ENCODE results near the gene CXCL17. TPM values are rescaled to one million over a fixed set of nuclear protein-coding genes. Genes with fewer than 3 reads are reported as not detected.
A peak's percentile ranks its signal among the peaks of the same experiment; 100 is the strongest.
"Not testable (repeated sequence)": the region's sequence is repeated elsewhere in the genome, so short reads cannot be mapped to it uniquely, and the experiment has no call there.

CXCL17 gene
- polyA plus RNA-seq (2013, experiment 1 of 2; ENCODE audit: insufficient read length) = not detected
- not detected for polyA plus RNA-seq (2013, experiment 2 of 2; ENCODE audit: insufficient read length)

- DNase-seq = no peak
Observed at GRCh38 chr19:42442833-42443232, at the start of gene CXCL17. Gene CXCL17, minus strand, starts transcription at chr19:42442946. Its CDS starts 114 bp downstream, at chr19:42442832.

DNA sequence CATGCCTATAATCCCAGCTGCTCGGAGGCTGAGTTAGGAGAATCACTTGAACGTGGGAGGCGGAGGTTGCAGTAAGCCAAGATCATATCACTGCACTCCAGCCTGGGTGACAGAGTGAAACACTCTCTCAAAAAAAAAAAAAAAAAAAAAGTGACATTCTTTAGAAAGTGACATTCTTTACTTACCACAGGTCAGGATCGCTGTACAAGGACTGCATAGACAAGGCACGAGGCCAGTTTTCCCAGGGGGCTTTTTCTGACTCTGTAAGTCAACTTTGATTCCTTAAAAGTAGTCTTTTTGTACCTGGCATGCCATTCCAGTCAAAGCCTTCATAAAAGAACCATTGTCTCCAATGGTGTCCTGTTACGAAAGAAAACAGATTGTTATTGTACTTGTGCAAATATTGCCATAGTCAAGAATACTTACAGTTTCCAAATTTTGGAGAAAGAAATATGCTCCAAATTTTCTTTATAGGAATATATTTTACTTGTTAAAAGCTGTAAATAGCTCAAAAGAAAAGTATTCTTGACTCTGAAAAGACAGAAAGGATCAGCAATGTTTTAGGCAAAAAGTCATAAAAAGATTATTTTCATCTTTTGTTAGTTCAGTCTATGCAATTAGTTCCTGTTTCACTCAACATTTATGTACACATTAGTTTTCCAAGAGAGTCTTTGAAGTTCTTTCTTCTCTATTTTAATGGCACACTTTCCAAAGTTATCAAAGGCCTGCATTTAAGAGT is 46.2 kb upstream of the CXCL17 start:
- no peak for DNase-seq

DNA sequence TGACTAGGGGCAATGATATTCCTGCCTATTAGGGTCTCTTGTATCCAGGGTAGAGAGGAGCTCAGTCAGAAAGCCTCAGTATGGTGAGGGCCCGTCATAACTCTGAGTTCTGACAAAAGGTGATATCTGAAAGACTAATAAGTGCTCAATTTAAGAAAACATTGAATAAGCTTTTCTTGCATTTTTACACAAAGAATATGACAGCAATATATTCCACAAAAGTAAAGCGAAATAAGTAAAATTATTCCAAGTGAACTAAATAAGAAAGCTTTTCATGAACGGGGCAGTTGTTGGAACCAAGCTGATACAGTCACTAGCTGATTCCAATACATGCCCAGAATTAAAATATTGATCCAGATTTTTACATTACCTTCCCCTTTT is 45.0 kb upstream of the CXCL17 start:
- no peak for DNase-seq

DNA sequence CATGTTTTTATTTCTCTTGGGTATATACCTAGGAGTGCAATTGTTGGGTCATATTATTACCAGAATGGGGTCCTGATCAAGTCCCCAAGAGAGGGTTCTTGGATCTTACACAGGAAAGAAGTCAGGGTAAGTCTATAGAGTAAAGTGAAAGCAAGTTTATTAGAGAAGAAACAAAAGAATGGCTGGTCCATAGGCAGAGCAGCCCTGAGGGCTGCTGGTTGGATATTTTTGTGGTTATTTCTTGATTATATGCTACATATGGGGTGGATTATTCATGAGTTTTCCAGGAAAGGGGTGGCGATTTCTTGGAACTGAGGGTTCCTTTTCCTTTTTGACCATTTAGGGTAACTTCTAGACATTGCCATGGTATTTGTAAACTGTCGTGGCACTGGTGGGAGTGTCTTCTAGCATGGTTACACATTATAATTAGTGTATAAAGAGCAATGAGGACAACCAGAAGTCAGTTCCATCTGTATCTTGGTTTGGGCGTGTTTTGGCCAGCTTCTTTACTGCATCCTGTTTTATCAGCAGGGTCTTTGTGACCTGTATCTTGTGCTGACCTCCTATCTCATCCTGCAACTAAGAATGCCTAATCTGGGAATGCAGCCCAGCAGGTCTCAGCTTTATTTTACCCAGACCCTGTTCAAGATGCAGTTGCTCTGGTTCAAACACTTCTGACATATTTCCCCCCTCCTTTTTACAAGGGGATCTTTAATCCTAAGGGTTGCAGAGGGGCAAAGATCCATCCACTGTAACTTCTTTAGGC is 44.5 kb upstream of the CXCL17 start:
- peak; percentile 55 for DNase-seq

- DNase-seq = not testable (repeated sequence)
Observed at GRCh38 chr19:42485036-42485435, 42.3 kb upstream of the CXCL17 start.

- peak; percentile 58 for DNase-seq
Observed at GRCh38 chr19:42480335-42481095, 37.8 kb upstream of the CXCL17 start.

GRCh38 chr19:42479736-42480135 is 37.0 kb upstream of the CXCL17 start:
- no peak for DNase-seq

DNA sequence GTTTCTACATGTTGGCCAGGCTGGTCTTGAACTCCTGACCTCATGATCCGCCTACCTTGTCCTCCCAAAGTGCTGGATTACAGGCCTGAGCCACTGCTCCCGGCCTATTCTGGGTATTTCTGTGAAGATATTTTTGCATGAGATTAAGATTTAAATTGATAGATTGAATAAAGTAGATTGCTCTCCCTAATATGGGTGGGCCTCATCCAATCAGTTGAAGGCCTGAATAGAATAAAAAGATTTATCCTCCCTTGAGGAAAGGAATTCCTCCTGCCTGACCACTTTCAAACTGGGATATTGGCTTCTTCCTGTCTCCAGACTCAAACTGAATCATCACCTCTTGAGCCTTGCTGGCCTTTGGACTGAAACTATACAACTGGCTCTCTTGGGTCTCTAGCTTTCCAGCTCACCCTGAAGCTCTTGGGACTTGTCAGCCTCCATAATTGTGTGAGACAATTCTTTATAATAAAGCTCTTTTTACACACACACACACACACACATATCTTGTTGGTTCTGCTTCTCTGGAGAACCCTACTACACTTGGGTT is 36.1 kb upstream of the CXCL17 start:
- DNase-seq = no peak

GRCh38 chr19:42477933-42478332 is 35.2 kb upstream of the CXCL17 start:
- DNase-seq = no peak

DNA sequence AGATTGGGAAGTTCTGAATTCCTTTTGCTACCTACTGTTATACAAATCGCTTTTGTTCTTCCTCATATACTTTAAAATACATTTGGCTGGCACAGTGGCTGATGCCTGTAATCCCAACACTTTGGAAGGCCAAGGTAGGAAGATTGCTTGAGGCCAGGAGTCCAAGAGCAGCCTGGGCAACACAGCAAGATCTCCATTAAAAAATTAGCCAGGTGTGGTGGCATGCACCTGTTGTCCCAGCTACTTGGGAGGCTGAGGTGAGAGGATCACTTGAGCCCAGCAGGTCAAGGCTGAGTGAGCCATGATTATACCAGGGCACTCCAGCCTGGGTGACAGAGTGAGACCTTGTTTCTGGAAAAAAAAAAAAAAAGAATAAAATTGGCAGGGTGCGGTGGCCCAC is 34.4 kb upstream of the CXCL17 start:
- DNase-seq = no peak

- no peak for DNase-seq
Observed at GRCh38 chr19:42475366-42475765, 32.6 kb upstream of the CXCL17 start.

- no peak for DNase-seq
Observed at GRCh38 chr19:42474743-42475142, 32.0 kb upstream of the CXCL17 start.

DNA sequence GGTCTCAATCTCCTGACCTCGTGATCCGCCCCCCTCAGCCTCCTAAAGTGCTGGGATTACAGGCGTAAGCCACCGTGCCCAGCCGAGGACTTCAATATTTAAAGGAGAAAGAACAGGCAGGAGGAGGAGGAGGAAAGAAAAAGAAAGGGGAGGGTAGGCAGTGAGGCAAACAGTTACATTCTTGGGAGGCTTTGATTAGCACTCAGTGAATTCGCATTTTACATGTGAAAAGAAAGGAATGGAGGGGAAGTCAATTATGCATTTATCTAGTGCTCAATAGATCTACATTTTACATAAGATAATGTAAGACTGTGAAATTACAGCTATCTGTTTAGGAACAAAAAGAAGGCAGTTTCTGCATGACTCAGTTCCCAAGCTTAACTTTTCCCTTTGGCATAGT is 30.9 kb upstream of the CXCL17 start:
- DNase-seq = no peak

DNA sequence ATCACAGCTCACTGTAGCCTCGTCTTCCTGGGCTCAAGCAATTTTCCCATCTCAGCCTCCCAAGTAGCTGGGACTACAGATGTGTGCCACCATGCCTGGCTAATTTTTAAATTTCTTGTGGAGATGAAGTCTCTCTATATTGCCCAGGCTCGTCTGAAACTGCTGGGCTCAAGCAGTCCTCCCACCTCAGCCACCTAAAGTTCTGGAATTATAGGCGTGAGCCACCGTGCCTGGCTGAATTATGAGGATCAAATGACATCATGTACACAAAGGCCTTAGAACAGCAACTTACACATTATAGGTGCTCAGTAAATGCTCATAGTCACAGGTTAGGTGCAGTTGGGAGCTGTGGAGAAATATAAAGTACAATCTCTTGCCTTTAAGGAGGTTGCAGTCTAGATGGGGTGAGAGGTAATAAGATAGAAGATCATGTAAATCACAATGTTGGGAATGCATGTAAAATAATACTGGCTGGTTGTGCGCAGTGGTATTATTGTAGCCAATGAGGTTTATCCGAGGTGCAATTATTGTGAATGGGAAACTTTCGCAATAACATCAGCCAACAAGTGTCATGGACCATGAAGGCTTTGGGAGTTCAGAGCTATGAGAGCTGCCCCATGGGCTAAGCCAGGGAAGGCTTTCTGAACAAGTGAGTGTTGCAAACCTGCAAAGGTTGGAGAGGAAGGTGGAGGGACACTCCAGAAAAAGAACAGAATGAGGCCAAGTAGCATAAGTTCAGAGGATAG is 29.8 kb upstream of the CXCL17 start:
- DNase-seq = no peak

- no peak for DNase-seq
Observed at GRCh38 chr19:42471554-42472249, 29.0 kb upstream of the CXCL17 start.

DNA sequence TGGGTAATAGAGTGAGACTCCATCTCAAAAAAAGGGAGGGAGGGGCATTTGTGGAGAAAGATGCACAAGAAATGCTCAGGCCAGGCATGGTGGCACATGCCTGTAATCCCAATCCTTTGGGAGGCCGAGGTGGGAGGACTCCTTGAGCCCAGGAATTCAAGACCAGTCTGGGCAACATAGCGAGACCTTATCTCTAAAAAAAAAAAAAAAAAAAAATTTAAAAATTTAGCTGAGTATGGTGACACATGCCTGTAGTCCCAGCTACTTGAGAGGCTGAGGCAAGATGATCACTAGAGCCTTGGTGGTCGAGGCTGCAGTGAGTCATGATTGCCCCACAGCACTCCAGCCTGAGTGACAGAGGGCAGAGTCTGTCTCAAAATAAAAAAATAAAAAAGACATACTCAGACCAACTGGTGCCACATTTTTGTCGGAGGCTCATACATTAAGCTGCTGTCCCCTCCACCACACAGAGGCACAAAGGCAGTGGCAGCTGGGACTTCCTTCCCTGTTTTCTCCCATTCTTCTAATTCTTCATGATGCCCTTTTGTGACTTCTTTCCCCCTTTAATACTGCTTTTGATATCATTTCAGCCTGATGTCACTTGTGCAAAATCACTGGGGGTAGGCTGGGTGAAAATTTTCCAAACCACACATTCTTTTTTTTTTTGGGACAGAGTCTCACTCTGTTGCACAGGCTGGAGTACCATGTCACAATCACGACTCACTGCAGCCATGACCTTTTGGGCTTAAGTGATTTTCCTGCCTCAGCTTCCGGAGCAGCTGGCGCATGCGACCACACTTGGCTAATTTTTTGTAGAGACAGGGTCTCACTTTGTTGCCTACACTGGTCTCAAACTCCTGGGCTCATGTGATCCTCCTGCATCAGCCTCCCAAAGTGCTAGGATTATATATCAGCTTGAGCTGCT is 26.8 kb upstream of the CXCL17 start:
- DNase-seq = peak; percentile 44

DNA sequence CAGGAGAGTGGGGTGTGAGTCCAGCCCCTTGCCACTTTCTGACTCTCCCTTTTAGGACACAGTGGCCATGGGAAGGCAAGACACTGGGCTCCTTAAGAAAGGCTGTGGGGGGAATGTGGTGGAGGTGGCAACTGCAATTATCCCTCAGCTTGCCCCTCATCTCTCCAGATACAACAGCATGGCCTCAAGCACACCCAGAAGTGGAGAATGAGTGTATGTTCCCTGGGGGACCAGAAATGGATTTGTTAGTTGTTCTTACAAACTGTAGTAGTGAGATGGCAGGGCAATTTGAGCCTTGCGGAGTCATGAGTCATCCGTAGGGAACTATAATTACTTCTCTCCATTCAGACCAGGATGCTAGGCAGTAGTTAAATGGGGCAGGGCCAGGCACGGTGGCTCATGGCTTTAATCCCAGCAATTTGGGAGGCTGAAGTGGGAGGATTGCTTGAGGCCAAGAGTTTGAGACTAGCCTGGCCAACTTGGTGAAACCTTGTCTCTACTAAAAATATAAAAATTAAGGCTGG is 25.6 kb upstream of the CXCL17 start:
- peak; percentile 87 for DNase-seq

GRCh38 chr19:42467183-42467760 is 24.5 kb upstream of the CXCL17 start:
- peak; percentile 54 for DNase-seq

DNA sequence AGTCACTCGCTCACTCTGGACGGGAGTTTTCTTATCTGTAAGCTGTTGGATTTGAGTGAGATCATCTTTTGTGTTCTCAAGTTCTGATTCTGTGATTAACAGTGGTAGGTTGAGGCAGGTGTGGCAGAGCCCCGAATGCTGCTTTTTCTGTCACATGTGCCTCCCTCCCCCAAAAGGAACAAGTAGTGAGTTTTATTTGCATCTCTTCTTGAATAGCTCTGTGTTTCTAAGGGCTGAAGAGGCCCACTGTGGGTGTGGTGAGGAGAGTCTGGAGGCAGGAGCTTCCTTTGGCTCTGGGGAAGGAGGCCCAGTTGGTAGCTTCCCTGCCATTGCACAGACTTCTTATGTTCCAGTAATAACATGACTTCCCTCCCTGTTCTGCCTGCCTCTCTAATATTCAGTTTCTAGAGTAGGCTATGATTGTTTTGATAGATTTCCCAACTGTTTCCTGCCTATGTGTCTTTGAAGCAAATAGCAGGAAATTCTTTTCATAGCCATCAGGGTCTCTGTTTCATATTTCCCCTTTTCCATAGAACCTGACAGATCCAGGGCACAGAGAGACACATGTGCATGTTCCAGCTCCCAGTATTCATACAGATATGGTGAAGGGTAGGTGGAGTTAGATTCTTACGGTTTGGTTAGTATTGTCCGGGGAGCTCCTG is 23.9 kb upstream of the CXCL17 start:
- peak; percentile 11 for DNase-seq

Measured in fibroblast of skin of abdomen (primary cell).